Lower leg skin (tissue), 3 donors: ENCODE measurements around the gene IGIP.

Experiments used
- CTCF ChIP-seq, 3 donors: fragments of 450-650 bp; IDR thresholded peaks; one replicate each; pipeline ENCODE4 v1.5.1; 2016; ENCODE audit warnings: antibody characterized with exemption in 3 of 3, mild to moderate bottlenecking in 3 of 3, moderate library complexity in 2 of 3
- POLR2A ChIP-seq, 2 donors: fragments of 450-650 bp; IDR thresholded peaks; one replicate each; pipeline ENCODE4 v1.6.1; 2016 to 2017; ENCODE audit warnings: antibody characterized with exemption in 2 of 2, mild to moderate bottlenecking in 1 of 2, moderate library complexity in 1 of 2

- TF ChIP-seq CTCF (IDR thresholded peaks at IDR 0.05) (no peak), POLR2A (IDR thresholded peaks at IDR 0.05) (no peak)
These were observed 19.6 kb upstream of the IGIP start for GRCh38 chr5:140106101-140106500.
